HepG2 (cell line): Measurements from ENCODE around the gene ITGB2. TPM values are rescaled to one million over a fixed set of nuclear protein-coding genes. Genes with fewer than 3 reads are reported as not detected.

Experiments
- ATAC-seq: fragments of 200-7000 bp; cut with Tn5 transposase; 3 replicates; pipeline ENCODE4 v1.9.1; 2020; ENCODE audit warnings: mild to moderate bottlenecking, moderate library complexity
- BruUV-seq: library from RNA; stranded (reverse); fragments of 400-500 nt; replicated peaks from 2 replicates; lab custom pipeline; 2021; lab: Mats Ljungman, UMichigan
- CTCF ChIA-PET: fragments of 300-600 bp; formaldehyde crosslinking; extraction: SDS; loops from one replicate; lab custom pipeline; 2021; ENCODE audit warnings: low total read pairs, inconsistent platforms, low intra/inter-chr PET ratio; lab: Yijun Ruan, JAX
- POLR2A ChIA-PET: fragments of 350-600 bp; sonication (Branson Sonifier 250); formaldehyde crosslinking; loops from one replicate; lab custom pipeline; 2020; ENCODE audit warnings: antibody characterized with exemption, inconsistent platforms; lab: Yijun Ruan, JAX
- DNase-seq: peaks from one replicate; pipeline ENCODE4 v3.0.0-alpha.2; 2015; ENCODE audit warnings: low spot score
- FAIRE-seq: peaks from 3 replicates; lab custom pipeline; 2011; peaks lifted over from hg19 to GRCh38; lab: Jason Lieb, UNC
- H2AFZ ChIP-seq: one replicate; pipeline ENCODE4 v1.6.1; 2011; ENCODE audit warnings: low read length, inconsistent platforms
- H3K27ac ChIP-seq: fragments of 300-600 bp; 3 replicates; pipeline ENCODE4 v1.8.0; 2011; ENCODE audit warnings: mixed run types, mild to moderate bottlenecking, mixed read lengths, low read length, inconsistent platforms; ENCODE audit not compliant: insufficient read depth; ENCODE audit errors: extremely low read length
- H3K27me3 ChIP-seq, 2 experiments: fragments of 200-600 bp in 1 of 2; 2 replicates in 1 of 2; 3 replicates in 1 of 2; pipeline versions ENCODE4 v1.6.0 to v1.8.0; 2011; ENCODE audit warnings: low read length in 2 of 2, mild to moderate bottlenecking in 2 of 2, moderate library complexity in 2 of 2, inconsistent platforms in 1 of 2; ENCODE audit not compliant: insufficient read depth in 2 of 2, control insufficient read depth in 1 of 2
- H3K36me3 ChIP-seq, 2 experiments: fragments of 200-600 bp in 1 of 2; replicated peaks in 1 of 2; 2 replicates in 1 of 2; 3 replicates in 1 of 2; pipeline versions ENCODE4 v1.5.1 to v1.8.0; 2011; ENCODE audit warnings: low read length in 2 of 2, inconsistent platforms in 1 of 2; ENCODE audit not compliant: insufficient read depth in 2 of 2, control insufficient read depth in 1 of 2
- H3K4me1 ChIP-seq: 2 replicates; pipeline ENCODE4 v1.5.1; 2012; ENCODE audit warnings: low read length, inconsistent platforms; ENCODE audit not compliant: insufficient read depth
- H3K4me2 ChIP-seq: 2 replicates; pipeline ENCODE4 v1.6.0; 2011; ENCODE audit warnings: low read depth, low read length, inconsistent platforms
- H3K4me3 ChIP-seq, 3 experiments: fragments of 200-600 bp in 1 of 3; sonication (generic), shearing (Covaris generic) in 1 of 3; replicated peaks in 1 of 3; 2 replicates each; pipeline ENCODE4 v1.5.1; 2011 to 2016; ENCODE audit warnings: low read length in 3 of 3, inconsistent platforms in 2 of 3, low read depth in 2 of 3, mild to moderate bottlenecking in 2 of 3, control low read depth in 1 of 3, mixed read lengths in 1 of 3; ENCODE audit not compliant: insufficient read depth in 1 of 3
- H3K79me2 ChIP-seq: one replicate; pipeline ENCODE4 v1.6.1; 2011; ENCODE audit warnings: low read length, inconsistent platforms; ENCODE audit not compliant: insufficient read depth
- H3K9ac ChIP-seq: 2 replicates; pipeline ENCODE4 v1.6.0; 2011; ENCODE audit warnings: mild to moderate bottlenecking, low read depth, low read length, inconsistent platforms; ENCODE audit not compliant: insufficient read depth
- H3K9me3 ChIP-seq: 2 replicates; pipeline ENCODE4 v1.5.1; 2012; ENCODE audit warnings: mild to moderate bottlenecking, low read length
- H4K20me1 ChIP-seq: 2 replicates; pipeline ENCODE4 v1.6.0; 2011; ENCODE audit warnings: inconsistent platforms, mild to moderate bottlenecking, low read length, moderate library complexity; ENCODE audit not compliant: insufficient read depth
- AGO2 ChIP-seq: fragments of 200-400 bp; formaldehyde crosslinking; optimal IDR thresholded peaks from 2 replicates; pipeline ENCODE3; 2017; ENCODE audit warnings: mild to moderate bottlenecking, low read depth, low read length, moderate library complexity
- ARID2 ChIP-seq: sonication (generic); formaldehyde crosslinking; IDR thresholded peaks from 2 replicates; pipeline ENCODE4 v1.8.1; 2022; ENCODE audit warnings: mild to moderate bottlenecking, missing genetic modification reagents, borderline replicate concordance
- BHLHE40 ChIP-seq: IDR thresholded peaks from 2 replicates; pipeline ENCODE4 v1.6.1; 2011; ENCODE audit warnings: low read length, improper control_type of control experiment
- HNF1B ChIP-seq: sonication (generic); formaldehyde crosslinking; IDR thresholded peaks from 2 replicates; pipeline ENCODE4 v1.5.1; 2020; ENCODE audit warnings: mild to moderate bottlenecking, moderate library complexity, missing genetic modification reagents
- PAWR ChIP-seq: sonication (generic); formaldehyde crosslinking; IDR thresholded peaks from 2 replicates; pipeline ENCODE4 v1.4.0; 2020; ENCODE audit warnings: missing genetic modification reagents, mild to moderate bottlenecking, borderline replicate concordance
- PAX8 ChIP-seq: sonication (generic); formaldehyde crosslinking; IDR thresholded peaks from 2 replicates; pipeline ENCODE4 v1.8.0; 2022; ENCODE audit warnings: mild to moderate bottlenecking, missing genetic modification reagents, borderline replicate concordance
- PCBP1 ChIP-seq: fragments of 200-400 bp; formaldehyde crosslinking; IDR thresholded peaks from 2 replicates; pipeline ENCODE4 v1.6.1; 2017; ENCODE audit warnings: mild to moderate bottlenecking, low read depth, low read length, borderline replicate concordance
- POLR2A ChIP-seq, 2 experiments: IDR thresholded peaks; 2 replicates each; pipeline ENCODE4 v1.6.1; 2011; ENCODE audit warnings: low read depth in 2 of 2, low read length in 2 of 2, mild to moderate bottlenecking in 1 of 2, moderate library complexity in 1 of 2; ENCODE audit not compliant: insufficient read depth in 1 of 2
- POLR2G ChIP-seq: fragments of 200-400 bp; formaldehyde crosslinking; IDR thresholded peaks from 2 replicates; pipeline ENCODE4 v1.6.1; 2018; ENCODE audit warnings: mild to moderate bottlenecking, low read depth, low read length, moderate library complexity
- TFAP4 ChIP-seq: sonication (generic); IDR thresholded peaks from 2 replicates; pipeline ENCODE4 v1.6.1; 2016; ENCODE audit warnings: low read depth, borderline replicate concordance
- ZBTB38 ChIP-seq: sonication (generic); formaldehyde crosslinking; IDR thresholded peaks from 2 replicates; pipeline ENCODE4 v1.5.1; 2020; ENCODE audit warnings: mild to moderate bottlenecking, missing genetic modification reagents
- ZNF18 ChIP-seq: sonication (generic); formaldehyde crosslinking; IDR thresholded peaks from 2 replicates; pipeline ENCODE4 v1.8.0; 2022; ENCODE audit warnings: mild to moderate bottlenecking, missing genetic modification reagents; ENCODE audit not compliant: insufficient replicate concordance
- ZNF501 ChIP-seq: sonication (generic); formaldehyde crosslinking; IDR thresholded peaks from 2 replicates; pipeline ENCODE4 v1.5.1; 2020; ENCODE audit warnings: mild to moderate bottlenecking, moderate library complexity, missing genetic modification reagents
- ZNF513 ChIP-seq: sonication (generic); formaldehyde crosslinking; conservative IDR thresholded peaks from 2 replicates; pipeline ENCODE4 v1.5.0; 2020; ENCODE audit warnings: missing genetic modification reagents
- ZNF552 ChIP-seq: sonication (generic); formaldehyde crosslinking; IDR thresholded peaks from 2 replicates; pipeline ENCODE4 v1.9.0; 2022; ENCODE audit warnings: missing genetic modification reagents, mild to moderate bottlenecking, borderline replicate concordance
- ZNF607 ChIP-seq: sonication (generic); formaldehyde crosslinking; IDR thresholded peaks from 2 replicates; pipeline ENCODE4 v1.5.1; 2020; ENCODE audit warnings: missing genetic modification reagents, mild to moderate bottlenecking, borderline replicate concordance
- WGBS: methylation state at CpG from one replicate; pipeline ENCODE4 v1.1.6; 2017; ENCODE audit warnings: low lambda C conversion rate; 5-methylcytosine and 5-hydroxymethylcytosine counted together
- in situ Hi-C: cut with HindIII; loops from 2 replicates; pipeline ENCODE4 v1.10.0; 2017; ENCODE audit warnings: low pct_unique_long_range_greater_than_20kb; ENCODE audit not compliant: extremely low pct_ligation_motif_present
- intact Hi-C: fragments of 100-400 bp; cut with micrococcal nuclease; formaldehyde crosslinking; loops from one replicate; pipeline ENCODE4 v1.10.0; 2022; ENCODE audit not compliant: unreplicated experiment
- polyA plus RNA-seq, 8 experiments: library from polyadenylated mRNA; depleted of rRNA in 3 of 8; stranded (reverse) in 7 of 8; unstranded in 1 of 8; fragments of >200 nt; fragmentation: Illumina TruSeq in 4 of 8; extraction: Trizol in 4 of 8; gene quantifications; 2 replicates each; pipeline versions ENCODE4 v1.2.1 to v1.2.3, GENCODE V29; 2011 to 2016; ENCODE audit warnings: low read depth in 4 of 8, missing spikeins in 1 of 8, mixed read lengths in 1 of 8; ENCODE audit not compliant: insufficient read depth in 1 of 8
- total RNA-seq, 5 experiments: library from RNA; depleted of rRNA; stranded (reverse); fragments of >200 nt; fragmentation: Illumina TruSeq; extraction: Trizol; gene quantifications; 2 replicates each; pipeline ENCODE4 v1.2.3, GENCODE V29; 2016; ENCODE audit warnings: low read depth in 1 of 5

The ITGB2 gene
- total and polyA plus RNA-seq, 2 of the 13 experiments (the other 11 are each of a cell fraction or from before 2014, with no cell fraction given): 4.2 to 18.0 TPM

DNA sequence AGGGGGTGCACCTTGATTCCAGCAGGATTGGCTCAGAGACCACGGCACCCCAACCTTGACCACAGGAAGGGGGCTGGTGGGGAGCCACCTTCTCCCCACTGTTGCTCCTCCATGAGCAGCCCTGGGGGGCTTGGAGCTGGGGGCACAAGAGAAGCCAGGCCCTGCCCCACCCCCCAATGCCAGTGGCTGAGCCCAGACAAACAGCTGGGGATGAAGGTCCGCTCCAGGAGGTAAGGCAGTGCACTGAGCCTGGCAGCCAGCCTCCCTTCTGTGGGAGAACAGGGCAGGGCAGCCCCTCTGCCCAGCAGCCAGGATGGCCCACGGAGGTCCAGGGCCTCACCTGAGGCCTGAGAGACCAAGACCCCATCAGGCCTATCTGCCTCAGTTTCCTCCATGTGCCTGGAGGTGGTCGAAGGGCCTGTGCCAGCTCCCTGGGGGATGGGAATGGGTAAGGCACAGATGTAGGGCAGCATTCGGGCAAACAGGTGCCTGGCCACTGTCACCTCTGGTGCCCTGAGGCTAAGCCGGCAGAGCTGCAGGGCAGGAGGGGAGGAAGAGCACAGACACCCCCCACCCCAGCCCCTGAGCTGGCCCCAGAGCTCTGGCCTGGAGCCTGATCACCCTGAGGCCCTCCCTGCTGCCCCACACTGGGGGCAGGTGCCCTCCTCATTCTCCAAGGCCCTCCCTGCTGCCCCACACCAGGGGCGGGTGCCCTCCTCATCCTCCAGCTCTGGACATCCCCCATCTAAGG is 7.1 kb downstream of the ITGB2 start:
- no peaks in the 10 kb centered on the region for H3K79me2 ChIP-seq
- peak overlapping the region; percentile 97 for H3K4me2 ChIP-seq
- H4K20me1 ChIP-seq: no peaks in the 10 kb centered on the region
- BruUV-seq: no TSS peak
- CTCF ChIA-PET: no interaction called here
- peak overlapping the region; percentile 91 for H3K27ac ChIP-seq
- in situ Hi-C loops: loop anchor here (5.0 kb wide), 2 partner anchors 66 to 111 kb away; partner anchors contain the start of gene UBE2G2
- no peaks in the 10 kb centered on the region for H3K36me3 ChIP-seq
- POLR2A ChIA-PET: interaction anchor here (0.6 to 5.8 kb wide), 20 partner anchors 14 to 558 kb away, joined by 3 to 50 read pairs (median 5); partner anchors contain the start of genes PTTG1IP, SLX9 and UBE2G2
- H3K9ac ChIP-seq: peak overlapping the region; percentile 74
- ATAC-seq: peak; percentile 62
- no peaks in the 10 kb centered on the region; a peak in 1 of 5 replicates for H3K27me3 ChIP-seq
- H3K9me3 ChIP-seq: no peaks in the 10 kb centered on the region
- H3K4me1 ChIP-seq: peaks cover 94% of the 10 kb centered on the region
- 0% methylated on average over 1 of the region's 7 CpGs for WGBS
- no peak overlapping the region for H2AFZ ChIP-seq
- DNase-seq: no peak
- intact Hi-C loops: loop anchor here (5.0 to 10.0 kb wide), 2 partner anchors 69 to 111 kb away; partner anchors contain the start of gene UBE2G2
- H3K4me3 ChIP-seq: peak overlapping the region; percentile 57 to 75 (median 58)
- FAIRE-seq: no peak
- peak; percentile 2; the same call in 1 of the 2 replicates for TF ChIP-seq ZBTB38 (CRISPR knock-in tag)
- TF ChIP-seq POLR2G: peak; percentile 53; the same call in 1 of the 2 replicates
- TF ChIP-seq ZNF18 (CRISPR knock-in tag): peak; percentile 1
- peak; percentile 6; the same call in 1 of the 2 replicates for TF ChIP-seq HNF1B (CRISPR knock-in tag)
- 0 out of 2 replicates have a peak, but pooled peaks have one; percentile 49 for TF ChIP-seq PAWR (CRISPR knock-in tag)
- peak; percentile 82 for TF ChIP-seq BHLHE40
- peak; percentile 6; the same call in 1 of the 2 replicates for TF ChIP-seq ZNF501
- TF ChIP-seq PCBP1: 0 out of 2 replicates have a peak, but pooled peaks have one; percentile 53
- TF ChIP-seq ZNF552 (CRISPR knock-in tag): no peak
- peak; percentile 41 for TF ChIP-seq AGO2
- peak in 1 of 2 experiments; percentile 57; a peak in 1 of 4 replicates for TF ChIP-seq POLR2A (IDR thresholded peaks at IDR 0.05; ENCODE audit: insufficient read depth in 1 of 2, low read depth in 2 of 2, low read length in 2 of 2)
- TF ChIP-seq ARID2 (CRISPR knock-in tag): no peak
- TF ChIP-seq ZNF513 (CRISPR knock-in tag): 0 out of 2 replicates have a peak, but pooled peaks have one; percentile 30
- TF ChIP-seq PAX8: 0 out of 2 replicates have a peak, but pooled peaks have one; percentile 46
- peak; percentile 87 for TF ChIP-seq TFAP4
- TF ChIP-seq ZNF607: peak; percentile 61; the same call in 1 of the 2 replicates
